SK-N-SH treated with all-trans-retinoic acid at 6 μM for 48 hours (cell line): ENCODE data around the gene TLR2.

Experiments
- ATAC-seq: fragments of 200-7000 bp; cut with Tn5 transposase; 3 replicates; pipeline ENCODE4 v1.9.1; 2020; ENCODE audit warnings: mild to moderate bottlenecking, moderate library complexity
- BACH2 ChIP-seq: fragments of 250-450 bp; sonication (Bioruptor Pico); IDR thresholded peaks from 2 replicates; pipeline ENCODE4 v1.9.0; 2021; ENCODE audit warnings: mild to moderate bottlenecking, borderline replicate concordance
- CSDC2 ChIP-seq: fragments of 250-450 bp; sonication (Bioruptor Pico); IDR thresholded peaks from 2 replicates; pipeline ENCODE4 v1.5.0; 2020; ENCODE audit warnings: mild to moderate bottlenecking, moderate library complexity
- ESRRG ChIP-seq: fragments of 250-450 bp; sonication (Bioruptor Pico); IDR thresholded peaks from 2 replicates; pipeline ENCODE4 v1.6.1; 2021; ENCODE audit warnings: mild to moderate bottlenecking
- GLIS3 ChIP-seq: fragments of 250-450 bp; sonication (Bioruptor Pico); IDR thresholded peaks from 2 replicates; pipeline ENCODE4 v1.5.0; 2020; ENCODE audit warnings: mild to moderate bottlenecking, moderate library complexity
- RARB ChIP-seq: fragments of 250-450 bp; sonication (Bioruptor Pico); IDR thresholded peaks from 2 replicates; pipeline ENCODE4 v1.8.0; 2021; ENCODE audit warnings: mild to moderate bottlenecking, moderate library complexity
- SNAI2 ChIP-seq: fragments of 250-450 bp; sonication (Bioruptor Pico); IDR thresholded peaks from 2 replicates; pipeline ENCODE4 v1.5.0; 2020; ENCODE audit warnings: mild to moderate bottlenecking, moderate library complexity
- TCF4 ChIP-seq: fragments of 250-450 bp; sonication (Bioruptor Pico); IDR thresholded peaks from 2 replicates; pipeline ENCODE4 v1.8.0; 2021; ENCODE audit warnings: mild to moderate bottlenecking, moderate library complexity, borderline replicate concordance
- TOX ChIP-seq: fragments of 250-450 bp; sonication (Bioruptor Pico); IDR thresholded peaks from 2 replicates; pipeline ENCODE4 v1.8.0; 2021; ENCODE audit warnings: mild to moderate bottlenecking, moderate library complexity, borderline replicate concordance
- ZC3H10 ChIP-seq: fragments of 250-450 bp; sonication (Bioruptor Pico); IDR thresholded peaks from 2 replicates; pipeline ENCODE4 v1.5.1; 2021; ENCODE audit warnings: mild to moderate bottlenecking, moderate library complexity
- ZFP3 ChIP-seq: fragments of 250-450 bp; sonication (Bioruptor Pico); IDR thresholded peaks from 2 replicates; pipeline ENCODE4 v1.5.0; 2020; ENCODE audit warnings: mild to moderate bottlenecking, moderate library complexity
- ZFP30 ChIP-seq: fragments of 450-650 bp; formaldehyde crosslinking; IDR thresholded peaks from 2 replicates; pipeline ENCODE4 v1.5.0; 2022; ENCODE audit warnings: mild to moderate bottlenecking, moderate library complexity
- ZNF565 ChIP-seq: fragments of 450-650 bp; formaldehyde crosslinking; conservative IDR thresholded peaks from 2 replicates; pipeline ENCODE4 v1.5.0; 2020; ENCODE audit warnings: low read depth, mild to moderate bottlenecking, moderate library complexity
- ZNF70 ChIP-seq: fragments of 450-650 bp; formaldehyde crosslinking; IDR thresholded peaks from 2 replicates; pipeline ENCODE4 v1.5.0; 2020; ENCODE audit warnings: mild to moderate bottlenecking, moderate library complexity
- ZNF8 ChIP-seq: fragments of 450-650 bp; formaldehyde crosslinking; IDR thresholded peaks from 2 replicates; pipeline ENCODE4 v1.5.0; 2020; ENCODE audit warnings: mild to moderate bottlenecking, moderate library complexity
- TF ChIP-seq, protein P1 (sequence below): fragments of 250-450 bp; sonication (Bioruptor Pico); IDR thresholded peaks from 2 replicates; pipeline ENCODE4 v1.5.0; 2020; ENCODE audit warnings: mild to moderate bottlenecking, moderate library complexity
- TF ChIP-seq, protein P2 (sequence below): fragments of 250-450 bp; sonication (Bioruptor Pico); IDR thresholded peaks from 2 replicates; pipeline ENCODE4 v1.5.1; 2020; ENCODE audit warnings: low read depth, mild to moderate bottlenecking, moderate library complexity
- TF ChIP-seq, protein P3 (sequence below): fragments of 250-450 bp; sonication (Bioruptor Pico); IDR thresholded peaks from 2 replicates; pipeline ENCODE4 v1.8.0; 2021; ENCODE audit warnings: low read depth, mild to moderate bottlenecking, moderate library complexity, borderline replicate concordance
- TF ChIP-seq, protein P4 (sequence below): fragments of 250-450 bp; sonication (Bioruptor Pico); IDR thresholded peaks from 2 replicates; pipeline ENCODE4 v1.5.1; 2021; ENCODE audit warnings: mild to moderate bottlenecking, moderate library complexity

The TLR2 gene

DNA sequence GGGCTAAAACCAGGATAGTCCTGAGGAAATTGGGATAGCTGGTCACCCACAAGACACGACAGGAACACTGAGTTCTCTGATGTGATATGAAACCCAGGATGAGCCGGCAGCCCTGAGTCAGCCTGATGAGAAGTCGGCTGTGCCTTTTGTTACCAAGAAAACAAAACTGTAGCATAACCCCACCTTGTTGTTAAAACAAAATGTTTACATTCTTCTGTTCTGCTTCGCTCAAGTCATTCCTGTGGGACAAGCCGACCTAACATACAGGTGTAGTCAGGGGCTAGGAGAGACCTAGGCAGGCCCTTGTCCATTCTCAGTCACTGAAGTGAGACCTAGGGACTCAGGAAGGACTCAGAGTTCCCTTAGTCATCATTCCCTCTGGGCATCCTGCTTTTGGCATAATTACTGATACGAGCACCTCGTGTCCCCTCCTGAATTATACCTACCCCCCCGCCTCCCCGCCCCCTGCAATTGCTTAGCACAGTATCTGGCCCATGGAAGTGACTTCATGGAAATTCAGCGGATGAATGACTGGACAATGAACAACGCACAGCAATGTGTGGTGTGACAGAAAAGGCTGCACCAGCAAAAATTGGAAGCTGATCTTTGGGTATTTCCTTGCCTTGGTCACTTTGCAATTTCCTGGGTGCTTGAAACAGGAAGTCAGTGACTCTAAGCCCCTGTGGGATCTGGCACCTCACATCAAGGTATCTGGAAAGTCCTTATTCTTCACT lies 31.9 kb upstream of the TLR2 start (continued):
- TF ChIP-seq, protein P1, sequence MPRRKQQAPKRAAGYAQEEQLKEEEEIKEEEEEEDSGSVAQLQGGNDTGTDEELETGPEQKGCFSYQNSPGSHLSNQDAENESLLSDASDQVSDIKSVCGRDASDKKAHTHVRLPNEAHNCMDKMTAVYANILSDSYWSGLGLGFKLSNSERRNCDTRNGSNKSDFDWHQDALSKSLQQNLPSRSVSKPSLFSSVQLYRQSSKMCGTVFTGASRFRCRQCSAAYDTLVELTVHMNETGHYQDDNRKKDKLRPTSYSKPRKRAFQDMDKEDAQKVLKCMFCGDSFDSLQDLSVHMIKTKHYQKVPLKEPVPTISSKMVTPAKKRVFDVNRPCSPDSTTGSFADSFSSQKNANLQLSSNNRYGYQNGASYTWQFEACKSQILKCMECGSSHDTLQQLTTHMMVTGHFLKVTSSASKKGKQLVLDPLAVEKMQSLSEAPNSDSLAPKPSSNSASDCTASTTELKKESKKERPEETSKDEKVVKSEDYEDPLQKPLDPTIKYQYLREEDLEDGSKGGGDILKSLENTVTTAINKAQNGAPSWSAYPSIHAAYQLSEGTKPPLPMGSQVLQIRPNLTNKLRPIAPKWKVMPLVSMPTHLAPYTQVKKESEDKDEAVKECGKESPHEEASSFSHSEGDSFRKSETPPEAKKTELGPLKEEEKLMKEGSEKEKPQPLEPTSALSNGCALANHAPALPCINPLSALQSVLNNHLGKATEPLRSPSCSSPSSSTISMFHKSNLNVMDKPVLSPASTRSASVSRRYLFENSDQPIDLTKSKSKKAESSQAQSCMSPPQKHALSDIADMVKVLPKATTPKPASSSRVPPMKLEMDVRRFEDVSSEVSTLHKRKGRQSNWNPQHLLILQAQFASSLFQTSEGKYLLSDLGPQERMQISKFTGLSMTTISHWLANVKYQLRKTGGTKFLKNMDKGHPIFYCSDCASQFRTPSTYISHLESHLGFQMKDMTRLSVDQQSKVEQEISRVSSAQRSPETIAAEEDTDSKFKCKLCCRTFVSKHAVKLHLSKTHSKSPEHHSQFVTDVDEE, result no peak
- TF ChIP-seq TOX (no peak), ZNF565 (CRISPR knock-in tag) (no peak)

- no peak for TF ChIP-seq SNAI2 (CRISPR knock-in tag)
- TF ChIP-seq BACH2 (CRISPR knock-in tag), result no peak
- TF ChIP-seq ZFP3 (CRISPR knock-in tag), result no peak
- TF ChIP-seq ZNF8 (CRISPR knock-in tag), result no peak
- TF ChIP-seq RARB (CRISPR knock-in tag), result no peak
- TF ChIP-seq GLIS3, result no peak
- TF ChIP-seq CSDC2, result no peak
- no peak for TF ChIP-seq ESRRG (CRISPR knock-in tag)
- no peak for TF ChIP-seq TOX
- TF ChIP-seq, all 23 proteins: peak for 0
- ATAC-seq, result no peak
These were observed 29.0 kb upstream of the TLR2 start for GRCh38 chr4:153655002-153655541.

GRCh38 chr4:153655928-153656327 lies 28.2 kb upstream of the TLR2 start:
- no peak for ATAC-seq
- TF ChIP-seq TCF4 (CRISPR knock-in tag) (no peak), ZNF70 (CRISPR knock-in tag) (no peak), ESRRG (CRISPR knock-in tag) (no peak), ZNF8 (CRISPR knock-in tag) (no peak), ZC3H10 (CRISPR knock-in tag) (no peak), SNAI2 (CRISPR knock-in tag) (no peak), ZFP30 (CRISPR knock-in tag) (no peak), GLIS3 (no peak), ZFP3 (CRISPR knock-in tag) (no peak), TOX (no peak), CSDC2 (no peak)
- TF ChIP-seq, protein P2, sequence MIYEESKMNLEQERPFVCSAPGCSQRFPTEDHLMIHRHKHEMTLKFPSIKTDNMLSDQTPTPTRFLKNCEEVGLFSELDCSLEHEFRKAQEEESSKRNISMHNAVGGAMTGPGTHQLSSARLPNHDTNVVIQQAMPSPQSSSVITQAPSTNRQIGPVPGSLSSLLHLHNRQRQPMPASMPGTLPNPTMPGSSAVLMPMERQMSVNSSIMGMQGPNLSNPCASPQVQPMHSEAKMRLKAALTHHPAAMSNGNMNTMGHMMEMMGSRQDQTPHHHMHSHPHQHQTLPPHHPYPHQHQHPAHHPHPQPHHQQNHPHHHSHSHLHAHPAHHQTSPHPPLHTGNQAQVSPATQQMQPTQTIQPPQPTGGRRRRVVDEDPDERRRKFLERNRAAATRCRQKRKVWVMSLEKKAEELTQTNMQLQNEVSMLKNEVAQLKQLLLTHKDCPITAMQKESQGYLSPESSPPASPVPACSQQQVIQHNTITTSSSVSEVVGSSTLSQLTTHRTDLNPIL, result no peak
- TF ChIP-seq, protein P3, sequence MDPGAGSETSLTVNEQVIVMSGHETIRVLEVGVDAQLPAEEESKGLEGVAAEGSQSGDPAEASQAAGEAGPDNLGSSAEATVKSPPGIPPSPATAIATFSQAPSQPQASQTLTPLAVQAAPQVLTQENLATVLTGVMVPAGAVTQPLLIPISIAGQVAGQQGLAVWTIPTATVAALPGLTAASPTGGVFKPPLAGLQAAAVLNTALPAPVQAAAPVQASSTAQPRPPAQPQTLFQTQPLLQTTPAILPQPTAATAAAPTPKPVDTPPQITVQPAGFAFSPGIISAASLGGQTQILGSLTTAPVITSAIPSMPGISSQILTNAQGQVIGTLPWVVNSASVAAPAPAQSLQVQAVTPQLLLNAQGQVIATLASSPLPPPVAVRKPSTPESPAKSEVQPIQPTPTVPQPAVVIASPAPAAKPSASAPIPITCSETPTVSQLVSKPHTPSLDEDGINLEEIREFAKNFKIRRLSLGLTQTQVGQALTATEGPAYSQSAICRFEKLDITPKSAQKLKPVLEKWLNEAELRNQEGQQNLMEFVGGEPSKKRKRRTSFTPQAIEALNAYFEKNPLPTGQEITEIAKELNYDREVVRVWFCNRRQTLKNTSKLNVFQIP (CRISPR knock-in tag), result no peak
- TF ChIP-seq, protein P4, sequence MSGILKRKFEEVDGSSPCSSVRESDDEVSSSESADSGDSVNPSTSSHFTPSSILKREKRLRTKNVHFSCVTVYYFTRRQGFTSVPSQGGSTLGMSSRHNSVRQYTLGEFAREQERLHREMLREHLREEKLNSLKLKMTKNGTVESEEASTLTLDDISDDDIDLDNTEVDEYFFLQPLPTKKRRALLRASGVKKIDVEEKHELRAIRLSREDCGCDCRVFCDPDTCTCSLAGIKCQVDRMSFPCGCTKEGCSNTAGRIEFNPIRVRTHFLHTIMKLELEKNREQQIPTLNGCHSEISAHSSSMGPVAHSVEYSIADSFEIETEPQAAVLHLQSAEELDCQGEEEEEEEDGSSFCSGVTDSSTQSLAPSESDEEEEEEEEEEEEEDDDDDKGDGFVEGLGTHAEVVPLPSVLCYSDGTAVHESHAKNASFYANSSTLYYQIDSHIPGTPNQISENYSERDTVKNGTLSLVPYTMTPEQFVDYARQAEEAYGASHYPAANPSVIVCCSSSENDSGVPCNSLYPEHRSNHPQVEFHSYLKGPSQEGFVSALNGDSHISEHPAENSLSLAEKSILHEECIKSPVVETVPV (CRISPR knock-in tag), result no peak
- TF ChIP-seq, protein P1, result no peak
- TF ChIP-seq, all 23 proteins: peak for 0
